A549 (cell line): ENCODE data around the gene KDM4E. TPM values are rescaled to one million over a fixed set of nuclear protein-coding genes. Genes with fewer than 3 reads are reported as not detected.

Experiments
- ATAC-seq, 2 experiments: fragments of 200-7000 bp in 1 of 2; fragments of >200 bp in 1 of 2; cut with Nextera tagmentation in 1 of 2; cut with Tn5 transposase in 1 of 2; 3 replicates each; pipeline versions ENCODE4 v1.8.0 to v1.9.1; 2018 to 2020; ENCODE audit warnings: mild to moderate bottlenecking in 1 of 2, moderate library complexity in 1 of 2
- CTCF ChIA-PET: fragments of 300-600 bp; sonication (Branson Sonifier 250); formaldehyde crosslinking; extraction: SDS; loops from one replicate; lab custom pipeline; 2021; ENCODE audit warnings: antibody characterized with exemption, inconsistent platforms; lab: Yijun Ruan, JAX
- POLR2A ChIA-PET: fragments of 350-600 bp; formaldehyde crosslinking; extraction: SDS; loops from one replicate; lab custom pipeline; 2021; ENCODE audit warnings: antibody characterized with exemption, inconsistent platforms; lab: Yijun Ruan, JAX
- DNase-seq, 2 experiments: peaks; one replicate each; pipeline versions ENCODE4 v3.0.0 to v3.0.0-alpha.2; 2011 to 2016; ENCODE audit warnings: low read depth in 1 of 2, low spot score in 1 of 2
- FAIRE-seq: peaks from 2 replicates; lab custom pipeline; 2011; peaks lifted over from hg19 to GRCh38; lab: Jason Lieb, UNC
- H3K27ac ChIP-seq, 2 experiments: fragments of >200 bp; sonication (Bioruptor Twin); formaldehyde crosslinking; 3 replicates each; pipeline ENCODE4 v1.5.1; 2016 to 2017
- H3K4me1 ChIP-seq: fragments of >200 bp; sonication (Bioruptor Twin); formaldehyde crosslinking; 3 replicates; pipeline ENCODE4 v1.6.1; 2016
- H3K4me2 ChIP-seq: fragments of >200 bp; sonication (Bioruptor Twin); formaldehyde crosslinking; 3 replicates; pipeline ENCODE4 v1.6.1; 2016
- H3K4me3 ChIP-seq: fragments of >200 bp; sonication (Bioruptor Twin); formaldehyde crosslinking; 3 replicates; pipeline ENCODE4 v1.5.1; 2016
- H3K9me3 ChIP-seq: fragments of >200 bp; sonication (Bioruptor Twin); formaldehyde crosslinking; 3 replicates; pipeline ENCODE4 v1.6.1; 2016
- CTCF ChIP-seq: fragments of >200 bp; sonication (Bioruptor Twin); formaldehyde crosslinking; IDR thresholded peaks from 3 replicates; pipeline ENCODE4 v1.5.1; 2016
- EHF ChIP-seq: fragments of 250-450 bp; sonication (Bioruptor Pico); IDR thresholded peaks from 2 replicates; pipeline ENCODE4 v1.5.0; 2020; ENCODE audit warnings: mild to moderate bottlenecking
- EP300 ChIP-seq, 2 experiments: fragments of >200 bp; sonication (Bioruptor Twin); formaldehyde crosslinking; IDR thresholded peaks; 2 replicates in 1 of 2; 3 replicates in 1 of 2; pipeline ENCODE4 v1.6.1; 2016 to 2017
- ESRRA ChIP-seq: fragments of 150-350 bp; IDR thresholded peaks from 2 replicates; pipeline ENCODE4 v1.6.1; 2014; ENCODE audit warnings: mild to moderate bottlenecking, low read length, borderline replicate concordance
- FOSL2 ChIP-seq, 2 experiments: fragments of 450-650 bp in 1 of 2; fragments of >200 bp in 1 of 2; sonication (Bioruptor Twin) in 1 of 2; formaldehyde crosslinking; IDR thresholded peaks; 2 replicates each; pipeline versions ENCODE4 v1.5.0 to v1.6.1; 2016 to 2020; ENCODE audit warnings: mild to moderate bottlenecking in 1 of 2, moderate library complexity in 1 of 2
- FOXS1 ChIP-seq: fragments of 250-450 bp; sonication (Bioruptor Pico); IDR thresholded peaks from 2 replicates; pipeline ENCODE4 v1.5.0; 2020; ENCODE audit warnings: mild to moderate bottlenecking, moderate library complexity
- HDAC2 ChIP-seq: fragments of 200-600 bp; sonication (generic); IDR thresholded peaks from 2 replicates; pipeline ENCODE4 v1.6.1; 2016
- HOXA7 ChIP-seq: fragments of 250-450 bp; sonication (Bioruptor Pico); IDR thresholded peaks from 2 replicates; pipeline ENCODE4 v1.5.0; 2020; ENCODE audit warnings: mild to moderate bottlenecking, moderate library complexity
- HOXB13 ChIP-seq: fragments of 250-450 bp; sonication (Bioruptor Pico); IDR thresholded peaks from 2 replicates; pipeline ENCODE4 v1.5.0; 2020; ENCODE audit warnings: low read depth, mild to moderate bottlenecking, moderate library complexity
- JUN ChIP-seq, 2 experiments: fragments of >200 bp; sonication (Bioruptor Twin); formaldehyde crosslinking; IDR thresholded peaks; 2 replicates in 1 of 2; 3 replicates in 1 of 2; pipeline ENCODE4 v1.6.1; 2016 to 2017
- KDM1A ChIP-seq: fragments of 200-600 bp; sonication (generic); IDR thresholded peaks from 2 replicates; pipeline ENCODE4 v1.6.1; 2016; ENCODE audit warnings: low read depth, mild to moderate bottlenecking
- MAX ChIP-seq: IDR thresholded peaks from 2 replicates; pipeline ENCODE4 v1.6.1; 2012
- PHF8 ChIP-seq: fragments of 200-600 bp; sonication (generic); IDR thresholded peaks from 2 replicates; pipeline ENCODE4 v1.6.1; 2016; ENCODE audit warnings: low read depth, mild to moderate bottlenecking, antibody characterized with exemption, moderate library complexity, borderline replicate concordance
- RARB ChIP-seq: fragments of 250-450 bp; sonication (Bioruptor Pico); IDR thresholded peaks from 2 replicates; pipeline ENCODE4 v1.8.0; 2021; ENCODE audit warnings: mild to moderate bottlenecking, moderate library complexity
- TFCP2L1 ChIP-seq: fragments of 250-450 bp; sonication (Bioruptor Pico); IDR thresholded peaks from 2 replicates; pipeline ENCODE4 v1.5.0; 2021; ENCODE audit warnings: mild to moderate bottlenecking
- TP53 ChIP-seq: fragments of 250-450 bp; sonication (Bioruptor Pico); IDR thresholded peaks from 2 replicates; pipeline ENCODE4 v1.5.0; 2021; ENCODE audit warnings: mild to moderate bottlenecking, moderate library complexity
- USF2 ChIP-seq: fragments of 450-650 bp; IDR thresholded peaks from 2 replicates; pipeline ENCODE4 v1.6.1; 2014; ENCODE audit warnings: antibody characterized with exemption
- ZC3H11A ChIP-seq: fragments of 450-650 bp; IDR thresholded peaks from 2 replicates; pipeline ENCODE4 v1.6.1; 2014; ENCODE audit warnings: antibody characterized with exemption, mild to moderate bottlenecking
- WGBS: methylation state at CpG from one replicate; pipeline ENCODE4 v1.1.6; 2017; ENCODE audit errors: missing lambda C conversion rate; 5-methylcytosine and 5-hydroxymethylcytosine counted together
- polyA plus RNA-seq, 4 experiments: library from polyadenylated mRNA; depleted of rRNA in 3 of 4; stranded (reverse); fragments of >200 nt; fragmentation: RNase III in 1 of 4; extraction: RNeasy Plus Mini Kit Qiagen cat#74134 plus additional on column Dnase treatment in 1 of 4; gene quantifications; 2 replicates in 3 of 4; 3 replicates in 1 of 4; pipeline ENCODE4 v1.2.3, GENCODE V29; 2011 to 2017
- TF ChIP-seq, protein P1 (sequence below): fragments of 250-450 bp; sonication (Bioruptor Pico); IDR thresholded peaks from 2 replicates; pipeline ENCODE4 v1.5.0; 2021; ENCODE audit warnings: mild to moderate bottlenecking, moderate library complexity, borderline replicate concordance

Gene KDM4E
- polyA plus RNA-seq, 2 of the 4 experiments (the other 2 are of a cell fraction), result not detected

DNA sequence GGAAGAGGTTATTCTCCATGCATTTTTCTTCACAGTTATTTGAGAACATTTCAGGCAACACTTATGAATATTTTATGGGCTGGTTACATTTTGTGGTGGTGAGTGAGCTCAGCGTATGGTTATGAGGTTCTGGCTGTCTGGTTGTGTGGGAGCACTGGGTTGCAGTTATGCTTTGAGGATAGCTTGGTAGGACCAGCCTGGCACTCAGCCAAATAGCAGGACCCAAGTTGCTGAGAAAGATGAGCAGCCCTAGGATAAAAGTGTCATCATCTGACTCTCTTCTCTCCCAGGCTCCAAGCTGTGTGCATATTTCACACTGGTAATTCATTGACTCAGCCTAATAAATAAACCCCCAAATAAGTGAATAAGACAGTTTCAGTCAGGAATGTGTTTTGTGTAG lies 33.6 kb downstream of the KDM4E start:
- WGBS, result 45% methylated on average over 1 of the region's 1 CpG
- ATAC-seq (no peak), DNase-seq (no peak), FAIRE-seq (no peak)
- no peak overlapping the region for H3K4me2 ChIP-seq
- CTCF ChIA-PET, result interaction anchor here (0.7 to 0.8 kb wide), 2 partner anchors 9 to 96 kb away, joined by 3 read pairs; no protein-coding TSS in a partner anchor
- POLR2A ChIA-PET, result no interaction called here
- TF ChIP-seq USF2 (no peak), MAX (no peak), CTCF (no peak), EP300 (IDR thresholded peaks at IDR 0.05) (no peak), EHF (CRISPR knock-in tag) (no peak), HOXB13 (CRISPR knock-in tag) (no peak), TFCP2L1 (CRISPR knock-in tag) (no peak), HDAC2 (no peak), ZC3H11A (no peak), FOXS1 (CRISPR knock-in tag) (no peak), JUN (IDR thresholded peaks at IDR 0.05) (no peak), ESRRA (no peak), KDM1A (no peak), FOSL2 (IDR thresholded peaks at IDR 0.05) (no peak), FOSL2 (CRISPR knock-in tag; IDR thresholded peaks at IDR 0.05) (no peak), PHF8 (no peak)
- TF ChIP-seq, protein P1, sequence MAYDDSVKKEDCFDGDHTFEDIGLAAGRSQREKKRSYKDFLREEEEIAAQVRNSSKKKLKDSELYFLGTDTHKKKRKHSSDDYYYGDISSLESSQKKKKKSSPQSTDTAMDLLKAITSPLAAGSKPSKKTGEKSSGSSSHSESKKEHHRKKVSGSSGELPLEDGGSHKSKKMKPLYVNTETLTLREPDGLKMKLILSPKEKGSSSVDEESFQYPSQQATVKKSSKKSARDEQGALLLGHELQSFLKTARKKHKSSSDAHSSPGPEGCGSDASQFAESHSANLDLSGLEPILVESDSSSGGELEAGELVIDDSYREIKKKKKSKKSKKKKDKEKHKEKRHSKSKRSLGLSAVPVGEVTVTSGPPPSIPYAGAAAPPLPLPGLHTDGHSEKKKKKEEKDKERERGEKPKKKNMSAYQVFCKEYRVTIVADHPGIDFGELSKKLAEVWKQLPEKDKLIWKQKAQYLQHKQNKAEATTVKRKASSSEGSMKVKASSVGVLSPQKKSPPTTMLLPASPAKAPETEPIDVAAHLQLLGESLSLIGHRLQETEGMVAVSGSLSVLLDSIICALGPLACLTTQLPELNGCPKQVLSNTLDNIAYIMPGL (CRISPR knock-in tag), result no peak
- no peak overlapping the region for H3K27ac ChIP-seq
- no peak overlapping the region for H3K4me3 ChIP-seq
- H3K4me1 ChIP-seq, result no peaks in the 10 kb centered on the region
- H3K9me3 ChIP-seq, result no peaks in the 10 kb centered on the region

GRCh38 chr11:95059046-95059445 lies 34.0 kb downstream of the KDM4E start:
- H3K4me1 ChIP-seq, result no peaks in the 10 kb centered on the region
- no peak overlapping the region for H3K27ac ChIP-seq
- no peak overlapping the region for H3K4me2 ChIP-seq
- FAIRE-seq (no peak), ATAC-seq (no peak), DNase-seq (no peak)
- ChIA-PET CTCF (no interaction called here), POLR2A (no interaction called here)
- H3K9me3 ChIP-seq, result no peaks in the 10 kb centered on the region
- no peak for TF ChIP-seq RARB (CRISPR knock-in tag)
- no peak for TF ChIP-seq MAX
- no peak for TF ChIP-seq HOXB13 (CRISPR knock-in tag)
- TF ChIP-seq TP53 (CRISPR knock-in tag), result no peak
- TF ChIP-seq PHF8, result no peak
- TF ChIP-seq FOSL2 (IDR thresholded peaks at IDR 0.05), result no peak
- TF ChIP-seq FOSL2 (CRISPR knock-in tag; IDR thresholded peaks at IDR 0.05), result no peak
- TF ChIP-seq HOXA7, result no peak
- H3K4me3 ChIP-seq, result no peak overlapping the region
- WGBS, result 52% methylated on average over 6 of the region's 6 CpGs
